ENCODE measurements around the gene RRM1.
"Not testable (repeated sequence)": the region's sequence is repeated elsewhere in the genome, so short reads cannot be mapped to it uniquely, and the experiment has no call there.

RRM1 gene

DNA sequence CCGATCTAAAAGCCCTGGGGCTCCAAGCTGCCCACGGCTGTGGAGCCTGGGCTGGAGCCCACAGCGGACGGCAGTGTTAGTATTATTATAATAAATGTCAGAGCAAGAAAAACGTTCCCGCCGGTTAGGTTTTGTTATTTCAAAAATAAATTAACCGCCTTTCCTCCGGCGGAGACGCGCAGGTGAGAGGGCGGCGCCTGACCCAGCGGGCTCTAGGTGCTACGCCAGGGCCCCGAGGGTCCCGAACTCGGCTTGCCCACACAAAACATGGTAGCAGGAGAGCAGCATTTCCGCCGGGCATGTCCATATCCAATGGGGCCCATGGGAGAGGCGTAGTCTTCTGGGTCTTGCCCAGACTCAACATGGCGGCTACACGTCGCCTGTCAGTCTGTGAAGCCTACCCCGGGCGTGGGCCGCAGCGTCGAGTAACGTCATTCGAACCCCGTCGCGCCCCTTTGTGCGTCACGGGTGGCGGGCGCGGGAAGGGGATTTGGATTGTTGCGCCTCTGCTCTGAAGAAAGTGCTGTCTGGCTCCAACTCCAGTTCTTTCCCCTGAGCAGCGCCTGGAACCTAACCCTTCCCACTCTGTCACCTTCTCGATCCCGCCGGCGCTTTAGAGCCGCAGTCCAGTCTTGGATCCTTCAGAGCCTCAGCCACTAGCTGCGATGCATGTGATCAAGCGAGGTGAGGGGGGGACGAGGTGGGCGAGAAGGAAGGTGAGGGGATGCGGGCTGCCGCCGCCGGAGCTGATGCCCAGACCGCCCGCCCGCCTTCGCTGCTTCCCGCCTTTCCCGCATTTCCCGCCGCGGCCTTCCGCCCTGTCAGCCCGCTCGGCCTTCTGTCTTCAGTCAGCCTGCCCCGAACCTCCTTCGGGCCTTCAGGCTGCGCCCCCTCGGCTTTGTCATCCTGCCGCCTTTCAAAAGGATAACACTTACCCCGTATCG lies at the start of gene RRM1:
Gene RRM1, plus strand, starts transcription at position 452 of the 944 bp plus-strand sequence. Its CDS starts 214 bp downstream, at position 666.
- DNase-seq (ENCODE audit: low read depth in 2 of 2) = peak; percentile 91 to 92

DNA sequence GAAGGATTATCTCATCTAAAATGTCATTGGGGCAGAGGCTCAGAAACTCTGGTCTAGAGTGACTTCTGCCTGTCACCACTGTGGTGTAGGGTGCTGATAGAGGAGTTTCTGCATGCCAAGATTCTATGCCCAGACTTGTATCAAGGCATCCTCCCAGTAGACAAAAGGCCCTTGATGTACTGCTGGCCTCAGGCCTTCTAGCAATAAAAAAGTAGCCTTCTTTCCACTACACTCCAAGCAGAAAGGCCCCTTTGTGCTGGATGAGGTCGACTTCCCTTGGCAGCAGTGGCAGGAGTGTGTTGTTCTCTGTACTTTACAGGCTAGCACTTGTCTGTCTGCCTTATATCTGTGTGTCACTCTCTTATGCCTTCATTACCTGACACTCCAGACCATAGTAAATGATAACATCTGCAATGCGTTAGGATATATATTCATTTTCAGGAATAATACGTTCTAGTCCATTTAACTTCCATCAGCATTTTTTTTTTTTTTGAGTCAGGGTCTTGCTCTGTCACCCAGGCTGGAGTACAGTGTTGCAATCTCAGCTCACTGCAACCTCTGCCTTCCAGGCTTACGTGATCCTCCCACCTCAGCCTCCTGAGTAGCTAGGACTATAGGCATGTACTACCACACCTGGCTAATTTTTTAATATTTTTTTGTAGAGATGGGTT lies 49.5 kb upstream of the RRM1 start:
- no peak for DNase-seq (ENCODE audit: low read depth in 2 of 2)

DNA sequence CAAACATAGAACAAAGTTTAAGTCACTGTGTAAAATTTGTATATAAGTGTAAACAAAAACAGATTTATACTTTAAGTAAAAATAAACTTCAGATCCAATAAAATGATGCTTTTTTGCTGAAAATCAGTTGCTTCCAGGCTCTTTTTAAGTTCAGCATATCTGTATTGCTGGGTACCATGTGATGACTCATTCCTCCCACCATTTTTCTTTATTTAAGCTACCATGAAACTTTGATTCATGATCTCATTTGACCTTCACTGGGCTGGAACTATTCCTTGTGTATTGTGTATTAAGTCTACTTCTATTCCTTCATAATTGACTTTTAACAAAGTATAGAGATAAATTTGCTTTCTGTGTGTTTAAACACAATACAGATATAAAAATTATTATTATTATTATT lies 46.3 kb upstream of the RRM1 start:
- DNase-seq (ENCODE audit: low read depth in 2 of 2) = no peak

GRCh38 chr11:4049006-4049405 lies 45.6 kb upstream of the RRM1 start:
- DNase-seq (ENCODE audit: low read depth in 2 of 2) = no peak

GRCh38 chr11:4050138-4050537 lies 44.5 kb upstream of the RRM1 start:
- DNase-seq (ENCODE audit: low read depth in 2 of 2) = no peak

DNA sequence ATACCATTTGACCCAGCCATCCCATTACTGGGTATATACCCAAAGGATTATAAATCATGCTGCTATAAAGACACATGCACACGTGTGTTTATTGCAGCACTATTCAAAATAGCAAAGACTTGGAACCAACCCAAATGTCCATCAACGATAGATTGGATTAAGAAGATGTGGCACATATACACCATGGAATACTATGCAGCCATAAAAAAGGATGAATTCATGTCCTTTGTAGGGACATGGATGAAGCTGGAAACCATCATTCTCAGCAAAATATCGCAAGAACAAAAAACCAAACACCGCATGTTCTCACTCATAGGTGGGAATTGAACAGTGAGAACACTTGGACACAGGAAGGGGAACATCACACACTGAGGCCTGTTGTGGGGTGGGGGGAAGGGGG lies 41.4 kb upstream of the RRM1 start:
- not testable (repeated sequence) for DNase-seq (ENCODE audit: low read depth in 2 of 2)

DNA sequence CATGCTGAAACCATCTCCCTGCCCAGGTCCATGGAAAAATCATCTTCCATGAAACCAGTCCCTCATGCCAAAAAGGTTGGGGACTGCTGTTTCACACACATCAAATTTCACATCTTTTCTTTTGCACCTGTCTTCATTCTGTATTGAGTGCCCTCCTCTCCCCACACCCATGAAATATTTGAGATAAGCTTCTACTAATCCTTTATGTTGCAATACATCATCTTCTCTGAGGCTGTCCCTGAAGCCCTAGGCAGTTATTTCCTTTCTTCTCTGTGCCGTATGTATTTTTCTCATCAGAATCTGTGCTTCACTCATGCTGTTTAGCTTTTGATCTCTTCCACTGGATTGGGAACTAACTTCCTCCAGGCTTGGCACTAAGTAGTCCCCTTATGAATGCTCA lies 40.0 kb upstream of the RRM1 start:
- no peak for DNase-seq (ENCODE audit: low read depth in 2 of 2)

- no peak for DNase-seq (ENCODE audit: low read depth in 2 of 2)
Measured at GRCh38 chr11:4059424-4059823, 35.2 kb upstream of the RRM1 start.

- DNase-seq (ENCODE audit: low read depth in 2 of 2) = no peak
Measured at GRCh38 chr11:4060182-4060923, 34.2 kb upstream of the RRM1 start.

- no peak for DNase-seq (ENCODE audit: low read depth in 2 of 2)
Measured at GRCh38 chr11:4061700-4062099, 32.9 kb upstream of the RRM1 start.

GRCh38 chr11:4063348-4063747 lies 31.3 kb upstream of the RRM1 start:
- DNase-seq (ENCODE audit: low read depth in 2 of 2) = no peak

- DNase-seq (ENCODE audit: low read depth in 2 of 2) = no peak
Measured at GRCh38 chr11:4064278-4064955, 30.2 kb upstream of the RRM1 start.

DNA sequence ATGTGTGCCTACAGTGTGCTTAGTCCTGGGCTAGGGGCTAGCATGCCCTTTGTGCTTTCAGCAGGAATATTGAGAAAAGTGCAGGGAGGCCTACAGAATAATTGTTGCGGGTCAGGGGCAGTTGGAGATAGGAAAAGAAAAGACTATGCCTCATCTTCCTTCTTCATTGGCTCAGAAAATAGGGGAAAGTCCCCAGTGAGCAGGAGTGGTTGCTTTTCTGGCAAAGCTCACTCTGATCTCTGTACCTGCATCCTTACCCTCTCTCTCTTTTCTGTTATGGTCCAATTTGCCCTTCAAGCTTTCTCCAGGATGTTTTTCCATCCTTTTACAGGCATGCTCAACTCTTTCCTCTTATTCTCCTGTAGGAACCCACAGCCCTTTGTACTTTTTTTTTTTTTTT lies 29.5 kb upstream of the RRM1 start:
- DNase-seq (ENCODE audit: low read depth in 2 of 2) = no peak

DNA sequence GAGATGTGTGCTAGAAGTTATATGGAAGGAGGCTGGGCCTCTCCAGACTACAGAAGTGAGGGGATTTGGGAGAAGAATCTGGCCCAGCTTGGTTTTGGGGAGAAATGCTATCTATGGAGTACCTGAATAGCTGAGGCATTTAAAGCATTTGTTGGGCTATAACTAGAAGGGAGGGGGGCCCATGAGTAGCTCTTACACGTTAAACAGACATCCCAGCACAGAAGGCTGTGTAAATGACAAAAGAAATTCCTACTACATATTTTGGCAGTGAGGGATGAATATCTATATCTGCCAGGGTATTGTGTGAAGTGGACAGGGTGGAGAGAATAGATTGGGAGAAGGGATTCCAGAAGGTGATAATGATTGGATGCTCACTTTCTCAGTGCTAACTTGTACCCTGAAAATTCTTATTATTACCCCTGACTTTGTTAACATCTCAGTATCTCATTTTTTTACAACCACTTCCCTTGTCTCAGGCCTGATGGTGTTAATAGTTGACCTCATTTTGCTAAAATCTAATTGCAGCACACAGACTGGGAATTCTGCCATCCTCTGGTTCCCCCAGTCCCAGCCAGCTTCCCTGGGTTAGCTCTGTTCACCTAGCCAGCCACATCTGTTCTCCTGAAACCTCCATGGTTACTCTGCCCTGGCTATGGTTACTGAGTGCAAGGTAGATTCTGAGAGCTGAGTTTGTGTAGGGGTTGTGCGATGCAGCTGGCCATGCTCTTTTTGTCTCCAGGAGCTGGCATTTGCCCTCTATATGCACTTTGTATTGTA lies 28.8 kb upstream of the RRM1 start:
- DNase-seq (ENCODE audit: low read depth in 2 of 2) = no peak

GRCh38 chr11:4066910-4067309 lies 27.7 kb upstream of the RRM1 start:
- no peak for DNase-seq (ENCODE audit: low read depth in 2 of 2)

GRCh38 chr11:4068962-4069361 lies 25.6 kb upstream of the RRM1 start:
- no peak for DNase-seq (ENCODE audit: low read depth in 2 of 2)

DNA sequence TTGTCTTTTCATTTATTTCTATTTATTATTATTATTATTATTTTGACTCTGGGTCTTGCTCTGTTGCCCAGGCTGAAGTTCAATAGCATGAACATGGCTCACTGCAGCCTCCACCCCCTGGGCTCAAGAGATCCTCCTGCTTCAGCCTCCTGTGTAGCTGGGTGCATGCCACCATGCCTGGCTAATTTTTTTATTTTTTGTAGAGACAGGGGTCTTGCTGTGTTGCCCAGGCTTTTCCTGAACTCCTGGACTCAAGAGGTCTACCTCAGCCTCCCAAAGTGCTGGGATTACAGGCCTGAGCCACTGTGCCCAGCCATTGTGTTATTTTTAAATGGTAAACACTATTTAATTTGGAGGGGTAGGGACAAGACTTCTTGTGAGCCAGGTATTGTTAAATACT lies 23.3 kb upstream of the RRM1 start:
- no peak for DNase-seq (ENCODE audit: low read depth in 2 of 2)

DNA sequence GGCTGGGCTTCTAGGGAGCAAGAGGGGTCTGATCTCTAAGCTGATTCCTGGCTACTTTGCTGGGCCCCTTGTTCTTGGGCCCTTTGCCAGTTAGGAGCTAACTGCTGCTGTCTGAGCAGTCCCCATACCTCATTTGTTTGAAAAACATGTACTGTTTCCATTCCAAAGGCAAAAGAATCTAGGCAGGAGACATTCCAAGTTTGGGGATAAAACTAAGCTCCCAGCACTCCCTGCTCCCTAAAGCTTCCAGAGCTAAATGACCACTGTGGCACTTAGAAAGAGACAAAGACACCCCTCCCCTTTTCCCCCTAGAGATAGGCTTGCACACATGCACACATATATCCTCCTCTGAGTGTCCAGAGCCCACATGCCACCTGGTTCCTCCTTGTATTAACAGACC lies 22.7 kb upstream of the RRM1 start:
- DNase-seq (ENCODE audit: low read depth in 2 of 2) = no peak

GRCh38 chr11:4072668-4073285 lies 21.8 kb upstream of the RRM1 start:
- no peak for DNase-seq (ENCODE audit: low read depth in 2 of 2)

GRCh38 chr11:4074266-4074665 lies 20.3 kb upstream of the RRM1 start:
- no peak for DNase-seq (ENCODE audit: low read depth in 2 of 2)

- no peak for DNase-seq (ENCODE audit: low read depth in 2 of 2)
Measured at GRCh38 chr11:4076774-4077173, 17.8 kb upstream of the RRM1 start.
